ENCODE data around the gene SPRED3. TPM values are rescaled to one million over a fixed set of nuclear protein-coding genes. Genes with fewer than 3 reads are reported as not detected.

The SPRED3 gene
- total and polyA plus RNA-seq, 2 donors (not counting 1 experiment from before 2014, with no cell fraction given) = 1.5 to 2.0 TPM

GRCh38 chr19:38371081-38371480 lies 17.4 kb upstream of the SPRED3 start:
- Histone ChIP-seq H3K27ac (ENCODE audit: insufficient read depth, low read length) (no peak overlapping the region), H3K36me3 (ENCODE audit: control insufficient read depth, insufficient read depth, low read length) (no peaks in the 10 kb centered on the region), H3K9ac (ENCODE audit: insufficient read depth, low read length) (no peak overlapping the region), H3K79me2 (ENCODE audit: control insufficient read depth, insufficient read depth, low read length) (peaks cover 13% of the 10 kb centered on the region), H3K4me3 (replicated peaks in 1 of 4; ENCODE audit: control extremely low read depth in 1 of 4, insufficient read depth in 1 of 4, low read depth in 3 of 4, low read length in 4 of 4) (no peak overlapping the region), H3K4me2 (ENCODE audit: extremely low read depth, insufficient read depth, low read length) (no peak overlapping the region), H3K9me3 (ENCODE audit: control insufficient read depth, insufficient read depth, low read depth, low read length) (no peaks in the 10 kb centered on the region), H3K27me3 (ENCODE audit: control insufficient read depth, insufficient read depth, low read length) (peaks cover 11% of the 10 kb centered on the region), H4K20me1 (ENCODE audit: control insufficient read depth, extremely low read depth, insufficient read depth, low read length) (no peaks in the 10 kb centered on the region), H2AFZ (ENCODE audit: low read length) (no peak overlapping the region), H3K4me1 (ENCODE audit: control insufficient read depth, extremely low read depth, insufficient read depth, low read length) (peaks cover 1% of the 10 kb centered on the region)
- DNase-seq (ENCODE audit: low read depth in 2 of 2) = no peak
- TF ChIP-seq EZH2 (IDR thresholded peaks at IDR 0.05; ENCODE audit: low read length, missing control alignments) (no peak), CTCF (conservative IDR thresholded peaks at IDR 0.05 in 1 of 2, IDR thresholded peaks at IDR 0.05 in 1 of 2; ENCODE audit: low read depth in 1 of 2, low read length in 2 of 2) (no peak)

GRCh38 chr19:38373907-38374331 lies 14.6 kb upstream of the SPRED3 start:
- H3K79me2 ChIP-seq (ENCODE audit: control insufficient read depth, insufficient read depth, low read length) = peaks cover 31% of the 10 kb centered on the region
- peak overlapping the region; percentile 74 for H3K27ac ChIP-seq (ENCODE audit: insufficient read depth, low read length)
- no peak for DNase-seq (ENCODE audit: low read depth in 2 of 2)
- H2AFZ ChIP-seq (ENCODE audit: low read length) = peak overlapping the region; percentile 96
- H4K20me1 ChIP-seq (ENCODE audit: control insufficient read depth, extremely low read depth, insufficient read depth, low read length) = no peaks in the 10 kb centered on the region
- peak overlapping the region; percentile 25 to 94 (median 52) for H3K4me3 ChIP-seq (replicated peaks in 1 of 4; ENCODE audit: control extremely low read depth in 1 of 4, insufficient read depth in 1 of 4, low read depth in 3 of 4, low read length in 4 of 4)
- TF ChIP-seq EZH2 (IDR thresholded peaks at IDR 0.05; ENCODE audit: low read length, missing control alignments) = no peak
- TF ChIP-seq CTCF (conservative IDR thresholded peaks at IDR 0.05 in 1 of 2, IDR thresholded peaks at IDR 0.05 in 1 of 2; ENCODE audit: low read depth in 1 of 2, low read length in 2 of 2) = no peak
- no peak overlapping the region for H3K9ac ChIP-seq (ENCODE audit: insufficient read depth, low read length)
- H3K4me1 ChIP-seq (ENCODE audit: control insufficient read depth, extremely low read depth, insufficient read depth, low read length) = peaks cover 7% of the 10 kb centered on the region
- peak overlapping the region; percentile 89 for H3K4me2 ChIP-seq (ENCODE audit: extremely low read depth, insufficient read depth, low read length)
- H3K9me3 ChIP-seq (ENCODE audit: control insufficient read depth, insufficient read depth, low read depth, low read length) = no peaks in the 10 kb centered on the region
- H3K36me3 ChIP-seq (ENCODE audit: control insufficient read depth, insufficient read depth, low read length) = peaks cover 5% of the 10 kb centered on the region
- peaks cover 7% of the 10 kb centered on the region for H3K27me3 ChIP-seq (ENCODE audit: control insufficient read depth, insufficient read depth, low read length)

GRCh38 chr19:38374332-38375097 lies 14.0 kb upstream of the SPRED3 start, which contains the start of gene PSMD8:
TSS of gene PSMD8 (plus strand) at chr19:38374571. CDS start at chr19:38374602, 31 bp downstream.
- Histone ChIP-seq H3K9ac (ENCODE audit: insufficient read depth, low read length) (peak within 1 kb of the TSS; percentile 83), H3K27me3 (ENCODE audit: control insufficient read depth, insufficient read depth, low read length) (peaks cover 6% of the 10 kb centered on the region), H3K79me2 (ENCODE audit: control insufficient read depth, insufficient read depth, low read length) (peaks cover 34% of the 10 kb centered on the region), H3K4me2 (ENCODE audit: extremely low read depth, insufficient read depth, low read length) (peak within 1 kb of the TSS; percentile 89), H2AFZ (ENCODE audit: low read length) (peak within 1 kb of the TSS; percentile 96), H3K27ac (ENCODE audit: insufficient read depth, low read length) (peak within 1 kb of the TSS; percentile 90), H3K4me3 (replicated peaks in 1 of 4; ENCODE audit: control extremely low read depth in 1 of 4, insufficient read depth in 1 of 4, low read depth in 3 of 4, low read length in 4 of 4) (peak within 1 kb of the TSS; percentile 78 to 94 (median 87)), H3K9me3 (ENCODE audit: control insufficient read depth, insufficient read depth, low read depth, low read length) (no peaks in the 10 kb centered on the region), H3K4me1 (ENCODE audit: control insufficient read depth, extremely low read depth, insufficient read depth, low read length) (peaks cover 7% of the 10 kb centered on the region), H3K36me3 (ENCODE audit: control insufficient read depth, insufficient read depth, low read length) (peaks cover 10% of the 10 kb centered on the region), H4K20me1 (ENCODE audit: control insufficient read depth, extremely low read depth, insufficient read depth, low read length) (no peaks in the 10 kb centered on the region)
- TF ChIP-seq EZH2 (IDR thresholded peaks at IDR 0.05; ENCODE audit: low read length, missing control alignments) = no peak
- TF ChIP-seq CTCF (conservative IDR thresholded peaks at IDR 0.05 in 1 of 2, IDR thresholded peaks at IDR 0.05 in 1 of 2; ENCODE audit: low read depth in 1 of 2, low read length in 2 of 2) = peak in 1 of 2 donors; percentile 4
- DNase-seq (ENCODE audit: low read depth in 2 of 2) = peak; percentile 97 to 98

Data from fibroblast of lung (primary cell).